ENCODE measurements around the gene SIT1.
A peak's percentile ranks its signal among the peaks of the same experiment; 100 is the strongest.

The SIT1 gene

GRCh38 chr9:35679091-35679490 is 28.4 kb upstream of the SIT1 start:
- Histone ChIP-seq H3K4me3 (no peak overlapping the region), H3K36me3 (peaks cover 6 to 21% (median 14%) of the 10 kb centered on the region in 11 experiments; a peak in 16 of 22 replicates), H3K9ac (no peak overlapping the region), H3K9me3 (replicated peaks in 1 of 11) (no peaks in the 10 kb centered on the region), H3K27me3 (peaks cover 24 to 31% (median 28%) of the 10 kb centered on the region in 11 experiments), H3K27ac (no peak overlapping the region), H4K20me1 (peaks cover 0 to 5% (median 0%) of the 10 kb centered on the region in 11 experiments; a peak in 3 of 22 replicates), H3K4me2 (no peak overlapping the region), H3K4me1 (peaks cover 4 to 27% (median 13%) of the 10 kb centered on the region in 10 experiments; a peak in 15 of 20 replicates)
- no peak for TF ChIP-seq Cebpa-rat (IDR thresholded peaks at IDR 0.05)

GRCh38 chr9:35675732-35676392 is 25.1 kb upstream of the SIT1 start:
- Histone ChIP-seq H3K9ac (peak overlapping the region in 5 of 11 experiments; percentile 5 to 50 (median 31); a peak in 2 of 22 replicates), H3K4me2 (peak overlapping the region; percentile 62 to 76 (median 68)), H3K9me3 (replicated peaks in 1 of 11) (no peaks in the 10 kb centered on the region), H3K27ac (no peak overlapping the region), H4K20me1 (peaks cover 0 to 5% (median 0%) of the 10 kb centered on the region in 11 experiments; a peak in 2 of 22 replicates), H3K27me3 (peaks cover 25 to 38% (median 35%) of the 10 kb centered on the region in 11 experiments), H3K4me1 (peaks cover 4 to 18% (median 10%) of the 10 kb centered on the region in 10 experiments; a peak in 14 of 20 replicates), H3K4me3 (peak overlapping the region in 9 of 10 experiments; percentile 32 to 63 (median 43); a peak in 15 of 20 replicates), H3K36me3 (no peaks in the 10 kb centered on the region)
- TF ChIP-seq Cebpa-rat (IDR thresholded peaks at IDR 0.05) = no peak

- no peaks in the 10 kb centered on the region for H3K36me3 ChIP-seq
- no peaks in the 10 kb centered on the region for H3K9me3 ChIP-seq (replicated peaks in 1 of 11)
- peaks cover 0 to 3% (median 0%) of the 10 kb centered on the region in 11 experiments; a peak in 1 of 22 replicates for H4K20me1 ChIP-seq
- H3K4me1 ChIP-seq = peaks cover 0 to 12% (median 7%) of the 10 kb centered on the region in 10 experiments; a peak in 12 of 20 replicates
- peak overlapping the region; percentile 62 to 76 (median 68); a peak in 17 of 22 replicates for H3K4me2 ChIP-seq
- H3K27me3 ChIP-seq = peaks cover 25 to 38% (median 35%) of the 10 kb centered on the region in 11 experiments
- H3K9ac ChIP-seq = peak overlapping the region in 1 of 11 experiments; percentile 31; a peak in 1 of 22 replicates
- peak overlapping the region in 4 of 10 experiments; percentile 32 to 63 (median 49); a peak in 5 of 20 replicates for H3K4me3 ChIP-seq
- no peak for TF ChIP-seq Cebpa-rat (IDR thresholded peaks at IDR 0.05)
- H3K27ac ChIP-seq = no peak overlapping the region
Measured at GRCh38 chr9:35675204-35675603, 24.5 kb upstream of the SIT1 start.

GRCh38 chr9:35674025-35674361 is 23.3 kb upstream of the SIT1 start:
- peaks cover 25 to 38% (median 35%) of the 10 kb centered on the region in 11 experiments for H3K27me3 ChIP-seq
- no peak overlapping the region for H3K27ac ChIP-seq
- H3K4me3 ChIP-seq = no peak overlapping the region
- H3K4me2 ChIP-seq = no peak overlapping the region
- no peaks in the 10 kb centered on the region for H3K36me3 ChIP-seq
- TF ChIP-seq Cebpa-rat (IDR thresholded peaks at IDR 0.05) = no peak
- no peaks in the 10 kb centered on the region for H3K9me3 ChIP-seq (replicated peaks in 1 of 11)
- no peak overlapping the region for H3K9ac ChIP-seq
- peaks cover 0 to 9% (median 7%) of the 10 kb centered on the region in 10 experiments; a peak in 10 of 20 replicates for H3K4me1 ChIP-seq
- H4K20me1 ChIP-seq = no peaks in the 10 kb centered on the region

GRCh38 chr9:35673132-35674024 is 22.6 kb upstream of the SIT1 start, which contains the start of gene CA9:
Gene CA9, plus strand, starts transcription at chr9:35673928. Its CDS starts 32 bp downstream, at chr9:35673960.
- no peak for TF ChIP-seq Cebpa-rat (IDR thresholded peaks at IDR 0.05)
- H4K20me1 ChIP-seq = no peaks in the 10 kb centered on the region
- no peaks in the 10 kb centered on the region for H3K36me3 ChIP-seq
- H3K27ac ChIP-seq = no peak within 1 kb of the TSS
- no peak within 1 kb of the TSS for H3K4me3 ChIP-seq
- H3K9me3 ChIP-seq (replicated peaks in 1 of 11) = peaks cover 0 to 1% (median 0%) of the 10 kb centered on the region in 11 experiments; a peak in 1 of 22 replicates
- H3K27me3 ChIP-seq = peaks cover 25 to 38% (median 35%) of the 10 kb centered on the region in 11 experiments
- no peak within 1 kb of the TSS for H3K9ac ChIP-seq
- peaks cover 0 to 9% (median 7%) of the 10 kb centered on the region in 10 experiments; a peak in 10 of 20 replicates for H3K4me1 ChIP-seq
- no peak within 1 kb of the TSS for H3K4me2 ChIP-seq

- no peak for TF ChIP-seq Cebpa-rat (IDR thresholded peaks at IDR 0.05)
- peaks cover 4 to 14% (median 11%) of the 10 kb centered on the region in 11 experiments; a peak in 18 of 22 replicates for H3K27me3 ChIP-seq
- no peak overlapping the region for H3K9ac ChIP-seq
- no peaks in the 10 kb centered on the region for H4K20me1 ChIP-seq
- H3K9me3 ChIP-seq (replicated peaks in 1 of 11) = peaks cover 0 to 4% (median 0%) of the 10 kb centered on the region in 11 experiments; a peak in 3 of 22 replicates
- no peak overlapping the region for H3K4me3 ChIP-seq
- H3K36me3 ChIP-seq = no peaks in the 10 kb centered on the region
- H3K4me1 ChIP-seq = peaks cover 12 to 31% (median 26%) of the 10 kb centered on the region in 10 experiments
- no peak overlapping the region for H3K4me2 ChIP-seq
- H3K27ac ChIP-seq = no peak overlapping the region
Measured at GRCh38 chr9:35669331-35670145, 18.8 kb upstream of the SIT1 start.

- Histone ChIP-seq H3K9ac (no peak overlapping the region), H3K9me3 (replicated peaks in 1 of 11) (peaks cover 0 to 4% (median 0%) of the 10 kb centered on the region in 11 experiments; a peak in 3 of 22 replicates), H3K4me2 (no peak overlapping the region), H3K36me3 (no peaks in the 10 kb centered on the region), H3K4me1 (peaks cover 28 to 47% (median 42%) of the 10 kb centered on the region in 10 experiments), H4K20me1 (no peaks in the 10 kb centered on the region), H3K27me3 (no peaks in the 10 kb centered on the region), H3K27ac (no peak overlapping the region), H3K4me3 (no peak overlapping the region)
- TF ChIP-seq Cebpa-rat (IDR thresholded peaks at IDR 0.05) = no peak
Measured at GRCh38 chr9:35667939-35668338, 17.2 kb upstream of the SIT1 start.

- no peak overlapping the region for H3K4me3 ChIP-seq
Measured at GRCh38 chr9:35666549-35666948, 15.8 kb upstream of the SIT1 start.

More at GRCh38 chr9:35666549-35666948, 15.8 kb upstream of the SIT1 start:
- peaks cover 0 to 4% (median 0%) of the 10 kb centered on the region in 11 experiments; a peak in 3 of 22 replicates for H3K9me3 ChIP-seq (replicated peaks in 1 of 11)
- no peak overlapping the region for H3K9ac ChIP-seq
- peaks cover 42 to 61% (median 56%) of the 10 kb centered on the region in 10 experiments for H3K4me1 ChIP-seq
- no peak for TF ChIP-seq Cebpa-rat (IDR thresholded peaks at IDR 0.05)
- H3K4me2 ChIP-seq = peak overlapping the region; percentile 11 to 97 (median 92); a peak in 19 of 22 replicates
- no peaks in the 10 kb centered on the region for H4K20me1 ChIP-seq
- no peak overlapping the region for H3K27ac ChIP-seq
- H3K36me3 ChIP-seq = peaks cover 0 to 1% (median 0%) of the 10 kb centered on the region in 11 experiments; a peak in 2 of 22 replicates
- H3K27me3 ChIP-seq = no peaks in the 10 kb centered on the region

Measured in BLaER1 treated with 17β-estradiol and CSF1 and Interleukin-3, amounts not matched to agents 10 nM and 100 nM (cell line).